OCI-LY3 (cell line): ENCODE results near the gene STYXL1.

Experiments used
- H2AFZ ChIP-seq: fragments of 200-600, 300-600 bp; shearing (Covaris generic); 2 replicates; pipeline ENCODE4 v1.6.0; 2014; ENCODE audit warnings: antibody characterized with exemption, low read depth, low read length
- H3K27ac ChIP-seq: fragments of 200-600, 300-600 bp; sonication (generic); 2 replicates; pipeline ENCODE4 v1.5.1; 2014; ENCODE audit warnings: mild to moderate bottlenecking, low read length, moderate library complexity, mixed read lengths
- H3K27me3 ChIP-seq: fragments of 200-600, 300-600 bp; sonication (generic); 2 replicates; pipeline ENCODE4 v1.6.1; 2014; ENCODE audit warnings: low read depth, low read length, mixed read lengths
- H3K36me3 ChIP-seq: fragments of 200-600, 300-600 bp; sonication (generic); replicated peaks from 2 replicates; pipeline ENCODE3; 2014; ENCODE audit warnings: low read depth, low read length, mixed read lengths
- H3K4me1 ChIP-seq: fragments of 300-600, 200-600 bp; sonication (generic); 2 replicates; pipeline ENCODE4 v1.6.1; 2014; ENCODE audit warnings: low read length, mixed read lengths
- H3K4me2 ChIP-seq: fragments of 200-600, 300-600 bp; sonication (generic); 2 replicates; pipeline ENCODE4 v1.6.1; 2014; ENCODE audit warnings: low read length, mixed read lengths
- H3K4me3 ChIP-seq: fragments of 300-600, 200-600 bp; sonication (generic); 2 replicates; pipeline ENCODE4 v1.5.1; 2014; ENCODE audit warnings: antibody characterized with exemption, mild to moderate bottlenecking, low read length, moderate library complexity
- H3K79me2 ChIP-seq: fragments of 300-600, 200-600 bp; shearing (Covaris generic); 2 replicates; pipeline ENCODE4 v1.6.1; 2014; ENCODE audit warnings: mild to moderate bottlenecking, low read length, mixed read lengths
- H3K9ac ChIP-seq: fragments of 300-600, 200-600 bp; shearing (Covaris generic); 2 replicates; pipeline ENCODE4 v1.6.0; 2014; ENCODE audit warnings: mild to moderate bottlenecking, low read length, moderate library complexity
- H3K9me3 ChIP-seq: fragments of 200-600, 300-600 bp; shearing (Covaris generic); 2 replicates; pipeline ENCODE4 v1.6.1; 2014; ENCODE audit warnings: low read length, mixed read lengths; ENCODE audit not compliant: insufficient read depth
- H4K20me1 ChIP-seq: fragments of 200-600, 300-600 bp; sonication (generic); 2 replicates; pipeline ENCODE4 v1.6.1; 2016; ENCODE audit warnings: low read length, mixed read lengths; ENCODE audit not compliant: insufficient read depth
- CTCF ChIP-seq: fragments of 200-600, 300-600 bp; sonication (generic); IDR thresholded peaks from 2 replicates; pipeline ENCODE4 v1.5.1; 2014; ENCODE audit warnings: antibody characterized with exemption, low read length, low read depth
- EZH2phosphoT487 ChIP-seq: fragments of 200-600 bp; shearing (Covaris generic); IDR thresholded peaks from 2 replicates; pipeline ENCODE4 v1.6.1; 2018; ENCODE audit warnings: antibody characterized with exemption, mixed run types, low read depth

Gene STYXL1

DNA sequence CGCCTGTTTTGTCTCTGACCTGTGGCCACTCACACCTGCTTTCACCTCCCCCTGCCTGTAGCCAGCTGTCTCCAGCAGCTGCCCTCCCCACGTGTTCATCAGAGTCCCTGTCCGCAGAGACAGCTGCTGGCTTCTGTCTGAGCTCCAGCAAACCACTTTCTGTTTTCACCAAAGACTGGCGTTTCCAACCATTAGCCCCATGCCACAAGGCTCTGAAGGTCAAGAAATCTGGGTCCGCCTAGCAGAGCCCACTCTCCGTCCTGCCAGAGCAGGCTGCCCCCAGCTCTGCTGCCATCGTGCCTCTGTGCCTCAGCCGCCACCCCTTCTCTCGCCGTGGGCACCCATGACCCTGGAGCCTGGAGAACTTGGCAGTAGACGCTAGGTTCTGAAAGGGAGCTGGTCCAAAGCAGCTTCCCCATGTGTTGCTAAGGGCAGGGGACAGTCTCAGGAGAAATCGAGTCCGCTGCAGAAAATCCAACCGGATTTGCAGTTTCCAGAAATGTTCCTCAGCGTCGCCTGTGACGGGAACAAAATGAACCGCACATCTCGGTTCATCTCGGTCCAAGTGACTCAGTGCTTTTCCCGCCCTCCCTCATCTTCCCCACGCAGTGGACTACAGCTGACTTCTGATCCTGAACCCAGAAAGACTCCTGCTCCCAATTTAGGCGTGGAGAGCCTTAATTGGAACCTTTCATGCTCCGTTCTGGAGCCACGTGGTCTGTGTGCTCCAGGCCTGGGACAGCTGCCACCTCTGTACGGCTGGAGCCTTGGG lies 81.4 kb downstream of the STYXL1 start:
- H3K9me3 ChIP-seq: no peaks in the 10 kb centered on the region

GRCh38 chr7:75965617-75966016 lies 82.2 kb downstream of the STYXL1 start:
- Histone ChIP-seq H3K9me3 (no peaks in the 10 kb centered on the region), H3K27me3 (no peaks in the 10 kb centered on the region), H2AFZ (no peak overlapping the region), H3K4me2 (no peak overlapping the region), H4K20me1 (no peaks in the 10 kb centered on the region), H3K9ac (no peak overlapping the region), H3K27ac (no peak overlapping the region), H3K4me3 (no peak overlapping the region), H3K79me2 (no peaks in the 10 kb centered on the region), H3K4me1 (no peaks in the 10 kb centered on the region), H3K36me3 (no peaks in the 10 kb centered on the region)
- TF ChIP-seq EZH2phosphoT487: no peak
- no peak for TF ChIP-seq CTCF

More for the DNA sequence above, 81.4 kb downstream of the STYXL1 start:
- Histone ChIP-seq H3K27ac (no peak overlapping the region), H3K9ac (no peak overlapping the region), H3K36me3 (no peaks in the 10 kb centered on the region), H3K79me2 (no peaks in the 10 kb centered on the region), H3K27me3 (no peaks in the 10 kb centered on the region), H4K20me1 (no peaks in the 10 kb centered on the region), H3K4me2 (no peak overlapping the region), H2AFZ (no peak overlapping the region), H3K4me3 (no peak overlapping the region), H3K4me1 (no peaks in the 10 kb centered on the region)
- TF ChIP-seq CTCF: no peak
- no peak for TF ChIP-seq EZH2phosphoT487

GRCh38 chr7:75963381-75963995 lies 84.3 kb downstream of the STYXL1 start:
- Histone ChIP-seq H4K20me1 (no peaks in the 10 kb centered on the region), H3K9ac (no peak overlapping the region), H3K36me3 (no peaks in the 10 kb centered on the region), H3K27me3 (no peaks in the 10 kb centered on the region), H3K9me3 (no peaks in the 10 kb centered on the region), H2AFZ (no peak overlapping the region), H3K4me2 (no peak overlapping the region), H3K27ac (no peak overlapping the region), H3K4me3 (no peak overlapping the region), H3K4me1 (no peaks in the 10 kb centered on the region), H3K79me2 (no peaks in the 10 kb centered on the region)
- no peak for TF ChIP-seq CTCF
- no peak for TF ChIP-seq EZH2phosphoT487

DNA sequence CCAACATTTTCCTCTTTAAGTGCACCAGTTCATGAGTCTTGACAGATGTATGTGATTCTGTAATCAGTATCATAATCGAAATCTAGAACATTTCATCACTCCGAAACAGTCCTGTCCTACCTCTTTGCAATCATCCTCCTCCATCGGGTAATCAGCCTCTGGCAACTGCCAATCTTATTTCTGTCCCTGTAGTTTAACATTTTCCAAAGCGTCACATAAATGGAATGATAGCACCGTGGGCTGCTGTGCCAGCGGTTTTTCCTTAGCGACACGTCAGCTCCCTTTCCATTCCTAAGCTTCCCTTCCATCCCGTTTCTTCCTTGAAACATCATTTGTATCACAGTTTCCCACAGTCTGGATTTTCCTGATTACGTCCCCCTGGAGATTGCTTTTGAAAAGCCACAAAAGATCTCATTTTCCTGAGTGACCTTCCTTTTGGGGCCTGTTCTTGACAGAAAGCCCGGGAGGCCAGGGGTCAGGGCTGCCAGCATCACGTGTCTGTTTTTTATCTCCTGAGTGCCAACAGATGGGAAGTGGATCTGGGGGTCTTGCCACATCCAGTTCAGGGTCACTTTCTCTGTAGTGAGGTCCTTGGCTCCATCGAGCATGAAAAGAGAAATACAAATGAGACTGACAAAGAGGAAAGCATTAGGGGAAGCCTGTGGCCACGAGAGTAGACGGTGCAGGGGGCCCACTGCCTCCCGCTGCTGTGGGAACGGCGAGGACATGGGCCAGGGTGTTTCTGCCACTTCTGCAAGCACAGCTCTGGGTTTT lies 85.0 kb downstream of the STYXL1 start:
- Histone ChIP-seq H3K4me3 (no peak overlapping the region), H3K4me2 (no peak overlapping the region), H3K9ac (no peak overlapping the region), H3K79me2 (no peaks in the 10 kb centered on the region), H3K27me3 (no peaks in the 10 kb centered on the region), H2AFZ (no peak overlapping the region), H3K4me1 (no peaks in the 10 kb centered on the region), H4K20me1 (no peaks in the 10 kb centered on the region), H3K27ac (no peak overlapping the region), H3K9me3 (no peaks in the 10 kb centered on the region), H3K36me3 (peaks cover 1% of the 10 kb centered on the region)
- TF ChIP-seq EZH2phosphoT487 (no peak), CTCF (no peak)
